HFFc6 (cell line): ENCODE measurements around the gene MATK. TPM values are rescaled to one million over a fixed set of nuclear protein-coding genes. Genes with fewer than 3 reads are reported as not detected.

ENCODE experiments used
- DNase-seq: peaks from one replicate; pipeline ENCODE4 v3.0.0-alpha.2; 2018
- H3K27ac Mint-ChIP-seq: 2 replicates; pipeline ENCODE4 v1.8.0; 2020; ENCODE audit warnings: mild to moderate bottlenecking, mixed read lengths
- H3K27me3 Mint-ChIP-seq: 2 replicates; pipeline ENCODE4 v1.8.0; 2021; ENCODE audit warnings: mild to moderate bottlenecking, moderate library complexity, mixed read lengths; ENCODE audit not compliant: insufficient read depth
- H3K36me3 Mint-ChIP-seq: 2 replicates; pipeline ENCODE4 v1.8.0; 2021; ENCODE audit warnings: low read depth, mixed read lengths
- H3K4me1 Mint-ChIP-seq: 2 replicates; pipeline ENCODE4 v1.8.0; 2020; ENCODE audit warnings: low read depth, mixed read lengths
- H3K4me3 Mint-ChIP-seq: 2 replicates; pipeline ENCODE4 v1.8.0; 2020; ENCODE audit warnings: mild to moderate bottlenecking, moderate library complexity, mixed read lengths
- H3K9me3 Mint-ChIP-seq: 2 replicates; pipeline ENCODE4 v1.8.0; 2020; ENCODE audit warnings: mild to moderate bottlenecking, mixed read lengths
- total RNA-seq, 6 experiments: library from RNA; stranded (reverse); fragmentation: NEBNext Ultra II Directional; extraction: Animal tissue kit (Norgen Biotek cat#: 25700); gene quantifications; 2 replicates in 1 of 6; 3 replicates in 5 of 6; pipeline ENCODE4 v1.2.3, GENCODE V29; 2021
- TF ChIP-seq, protein P1 (sequence below): fragments of 200-600 bp; sonication (generic); IDR thresholded peaks from 2 replicates; pipeline ENCODE4 v1.5.0; 2021; ENCODE audit warnings: antibody characterized with exemption, mild to moderate bottlenecking

Gene MATK
- total RNA-seq, 6 experiments from 2014 or later, result not detected

DNA sequence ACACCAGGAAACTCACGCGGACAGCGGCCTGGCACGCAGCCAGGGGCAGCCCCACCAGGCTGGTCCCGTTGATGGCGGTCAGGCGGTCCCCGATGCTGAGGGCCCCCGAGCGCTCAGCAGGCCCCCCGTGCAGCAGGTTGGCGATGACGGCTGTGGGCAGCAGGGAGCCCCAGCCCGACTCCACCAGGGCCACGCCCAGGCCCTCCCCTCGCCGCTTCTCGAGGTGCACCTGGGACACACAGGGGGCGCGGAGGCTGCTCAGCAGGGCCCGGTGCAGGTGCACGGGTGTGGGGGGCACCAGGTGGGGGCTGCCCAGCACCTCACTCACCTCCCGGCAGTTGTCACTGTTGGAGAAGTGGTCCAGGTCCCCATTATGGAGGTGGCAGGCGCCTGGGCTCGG is 33.7 kb downstream of the MATK start:
- no peaks in the 10 kb centered on the region for H3K4me1 Mint-ChIP-seq
- no peaks in the 10 kb centered on the region for H3K27me3 Mint-ChIP-seq
- H3K4me3 Mint-ChIP-seq, result no peak overlapping the region
- no peaks in the 10 kb centered on the region; the same call in 1 of the 2 replicates for H3K36me3 Mint-ChIP-seq
- TF ChIP-seq, protein P1, sequence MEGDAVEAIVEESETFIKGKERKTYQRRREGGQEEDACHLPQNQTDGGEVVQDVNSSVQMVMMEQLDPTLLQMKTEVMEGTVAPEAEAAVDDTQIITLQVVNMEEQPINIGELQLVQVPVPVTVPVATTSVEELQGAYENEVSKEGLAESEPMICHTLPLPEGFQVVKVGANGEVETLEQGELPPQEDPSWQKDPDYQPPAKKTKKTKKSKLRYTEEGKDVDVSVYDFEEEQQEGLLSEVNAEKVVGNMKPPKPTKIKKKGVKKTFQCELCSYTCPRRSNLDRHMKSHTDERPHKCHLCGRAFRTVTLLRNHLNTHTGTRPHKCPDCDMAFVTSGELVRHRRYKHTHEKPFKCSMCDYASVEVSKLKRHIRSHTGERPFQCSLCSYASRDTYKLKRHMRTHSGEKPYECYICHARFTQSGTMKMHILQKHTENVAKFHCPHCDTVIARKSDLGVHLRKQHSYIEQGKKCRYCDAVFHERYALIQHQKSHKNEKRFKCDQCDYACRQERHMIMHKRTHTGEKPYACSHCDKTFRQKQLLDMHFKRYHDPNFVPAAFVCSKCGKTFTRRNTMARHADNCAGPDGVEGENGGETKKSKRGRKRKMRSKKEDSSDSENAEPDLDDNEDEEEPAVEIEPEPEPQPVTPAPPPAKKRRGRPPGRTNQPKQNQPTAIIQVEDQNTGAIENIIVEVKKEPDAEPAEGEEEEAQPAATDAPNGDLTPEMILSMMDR, result no peak
- no peaks in the 10 kb centered on the region for H3K9me3 Mint-ChIP-seq
- DNase-seq, result no peak
- no peak overlapping the region for H3K27ac Mint-ChIP-seq

DNA sequence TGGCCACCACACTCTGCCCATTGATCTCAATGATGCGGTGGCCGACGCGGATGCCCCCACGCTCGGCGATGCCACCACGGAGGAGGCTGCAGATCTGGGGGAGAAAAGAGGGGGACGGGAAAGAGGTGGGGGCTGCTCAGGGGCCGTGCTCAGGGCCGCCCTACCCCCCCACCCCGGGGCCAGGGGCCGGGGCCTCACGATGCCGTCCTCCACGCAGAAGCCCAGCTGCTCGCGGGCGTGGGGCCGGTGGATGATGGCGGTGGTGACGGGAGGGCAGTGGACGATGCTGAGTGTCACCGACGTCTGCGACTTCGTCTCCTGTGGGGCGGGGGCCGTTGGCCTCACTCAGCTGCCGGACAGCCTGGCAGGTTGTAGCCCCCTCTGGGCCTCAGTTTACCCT is 34.9 kb downstream of the MATK start:
- no peak overlapping the region for H3K4me3 Mint-ChIP-seq
- peaks cover 2% of the 10 kb centered on the region; the same call in 1 of the 2 replicates for H3K27me3 Mint-ChIP-seq
- H3K9me3 Mint-ChIP-seq, result no peaks in the 10 kb centered on the region
- TF ChIP-seq, protein P1, result no peak
- no peaks in the 10 kb centered on the region for H3K4me1 Mint-ChIP-seq
- H3K27ac Mint-ChIP-seq, result no peak overlapping the region
- no peaks in the 10 kb centered on the region; the same call in 1 of the 2 replicates for H3K36me3 Mint-ChIP-seq
- no peak for DNase-seq

DNA sequence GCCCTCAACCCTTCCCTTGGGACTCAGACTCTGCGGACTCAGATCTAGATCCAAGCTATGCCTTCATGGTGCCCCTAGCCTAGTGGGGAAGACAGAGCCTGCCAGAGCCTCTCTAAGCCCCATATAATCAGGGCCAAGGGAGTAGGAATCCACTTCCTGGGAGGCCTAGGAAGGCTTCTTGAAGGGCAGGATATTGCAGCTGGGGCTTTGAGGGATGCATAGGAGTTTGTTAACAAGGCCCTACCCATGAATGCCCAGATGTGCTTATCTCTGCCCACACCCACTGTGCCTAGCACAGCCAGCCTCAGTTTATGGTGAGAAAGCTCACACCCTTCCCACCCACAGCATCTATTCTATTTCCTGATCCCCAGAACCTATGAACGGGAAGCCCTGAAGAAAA is 36.0 kb downstream of the MATK start:
- TF ChIP-seq, protein P1, result no peak

DNA sequence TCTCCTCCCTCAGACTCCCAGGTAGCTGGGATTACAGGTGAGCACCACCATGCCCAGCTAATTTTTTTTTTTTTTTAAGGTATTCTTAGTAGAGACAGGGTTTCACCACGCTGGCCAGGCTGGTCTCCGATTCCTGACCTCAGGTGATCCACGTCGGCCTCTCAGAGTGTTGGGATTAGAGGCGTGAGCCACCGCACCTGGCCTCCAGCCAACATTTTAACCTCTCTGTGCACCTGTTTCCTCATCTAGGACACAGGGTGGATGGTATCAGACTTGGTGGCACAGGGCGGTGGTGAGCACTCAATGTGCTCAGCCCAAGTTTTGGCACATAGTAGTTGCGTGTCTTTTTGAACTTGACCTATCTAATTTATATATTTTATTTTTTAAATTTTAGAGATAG is 37.2 kb downstream of the MATK start:
- TF ChIP-seq, protein P1, result no peak
- Mint-ChIP-seq H3K27me3 (peaks cover 2% of the 10 kb centered on the region; the same call in 1 of the 2 replicates), H3K27ac (no peak overlapping the region), H3K36me3 (no peaks in the 10 kb centered on the region; the same call in 1 of the 2 replicates), H3K9me3 (no peaks in the 10 kb centered on the region), H3K4me1 (no peaks in the 10 kb centered on the region), H3K4me3 (no peak overlapping the region)
- no peak for DNase-seq

More for the DNA sequence above, 36.0 kb downstream of the MATK start:
- no peaks in the 10 kb centered on the region for H3K4me1 Mint-ChIP-seq
- H3K36me3 Mint-ChIP-seq, result no peaks in the 10 kb centered on the region; the same call in 1 of the 2 replicates
- peaks cover 2% of the 10 kb centered on the region; the same call in 1 of the 2 replicates for H3K27me3 Mint-ChIP-seq
- H3K27ac Mint-ChIP-seq, result no peak overlapping the region
- no peaks in the 10 kb centered on the region for H3K9me3 Mint-ChIP-seq
- DNase-seq, result no peak
- no peak overlapping the region for H3K4me3 Mint-ChIP-seq

DNA sequence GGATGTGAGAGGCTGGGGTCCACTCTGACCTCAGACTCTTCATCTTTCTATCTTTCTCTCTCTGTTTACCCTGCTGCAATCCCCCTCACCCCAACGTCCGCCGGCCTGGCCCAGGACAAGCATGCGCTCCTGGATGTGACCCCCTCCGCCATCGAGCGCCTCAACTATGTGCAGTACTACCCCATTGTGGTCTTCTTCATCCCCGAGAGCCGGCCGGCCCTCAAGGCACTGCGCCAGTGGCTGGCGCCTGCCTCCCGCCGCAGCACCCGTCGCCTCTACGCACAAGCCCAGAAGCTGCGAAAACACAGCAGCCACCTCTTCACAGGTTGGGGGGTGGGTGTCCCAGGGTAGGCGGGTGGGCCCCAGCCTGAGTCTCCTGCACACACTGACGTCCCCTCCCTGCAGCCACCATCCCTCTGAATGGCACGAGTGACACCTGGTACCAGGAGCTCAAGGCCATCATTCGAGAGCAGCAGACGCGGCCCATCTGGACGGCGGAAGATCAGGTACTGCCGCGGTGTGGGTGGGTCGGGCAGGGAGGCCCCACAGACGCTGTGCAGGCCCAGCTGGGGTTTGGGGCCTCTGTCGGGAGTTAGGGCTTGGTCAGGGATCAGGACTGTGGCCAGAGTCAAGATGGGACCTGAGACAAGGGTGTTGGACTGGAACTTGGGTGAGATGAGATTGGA is 39.7 kb downstream of the MATK start:
- DNase-seq, result no peak
- Mint-ChIP-seq H3K4me3 (no peak overlapping the region), H3K27me3 (peaks cover 5% of the 10 kb centered on the region; the same call in 1 of the 2 replicates), H3K36me3 (no peaks in the 10 kb centered on the region), H3K4me1 (no peaks in the 10 kb centered on the region), H3K27ac (no peak overlapping the region), H3K9me3 (no peaks in the 10 kb centered on the region)
- TF ChIP-seq, protein P1, result no peak
